SK-N-SH (cell line): Measurements from ENCODE around the gene JADE2. TPM values are rescaled to one million over a fixed set of nuclear protein-coding genes. Genes with fewer than 3 reads are reported as not detected.

Source experiments
- CTCF ChIA-PET: fragments of 300-600, 350-600 bp; formaldehyde crosslinking; extraction: SDS; loops from one replicate; lab custom pipeline; 2021; lab: Yijun Ruan, JAX
- POLR2A ChIA-PET: fragments of 350-600 bp; sonication (Branson Sonifier 250); formaldehyde crosslinking; extraction: SDS; loops from one replicate; lab custom pipeline; 2020; ENCODE audit warnings: antibody characterized with exemption, inconsistent platforms; lab: Yijun Ruan, JAX
- DNase-seq: peaks from one replicate; pipeline ENCODE4 v3.0.0; 2012
- H2AFZ ChIP-seq: fragments of 200-600 bp; sonication (generic); 2 replicates; pipeline ENCODE4 v1.8.1; 2016; ENCODE audit warnings: antibody characterized with exemption, mild to moderate bottlenecking, low read depth
- H3F3A ChIP-seq: fragments of 200-600 bp; sonication (generic); replicated peaks from 2 replicates; pipeline ENCODE3; 2016; ENCODE audit warnings: antibody characterized with exemption, mild to moderate bottlenecking; ENCODE audit not compliant: insufficient read depth
- H3K27ac ChIP-seq, 2 experiments: fragments of 200-500 bp in 1 of 2; fragments of 200-600 bp in 1 of 2; sonication (Bioruptor generic) in 1 of 2; sonication (generic), shearing (Covaris generic) in 1 of 2; 2 replicates each; pipeline versions ENCODE4 v1.5.1 to v1.6.1; 2014 to 2016; ENCODE audit warnings: low read depth in 2 of 2, inconsistent platforms in 1 of 2, low read length in 1 of 2, mild to moderate bottlenecking in 1 of 2, mixed read lengths in 1 of 2
- H3K27me3 ChIP-seq: fragments of 200-600 bp; sonication (generic), shearing (Covaris generic); 2 replicates; pipeline ENCODE4 v1.6.1; 2016; ENCODE audit warnings: mixed run types; ENCODE audit not compliant: insufficient read depth
- H3K36me3 ChIP-seq, 2 experiments: fragments of 200-500 bp in 1 of 2; fragments of 200-600 bp in 1 of 2; sonication (Bioruptor generic) in 1 of 2; sonication (generic) in 1 of 2; replicated peaks in 1 of 2; 2 replicates each; pipeline versions ENCODE3 to v1.5.1; 2014 to 2016; ENCODE audit warnings: low read length in 1 of 2, mild to moderate bottlenecking in 1 of 2; ENCODE audit not compliant: insufficient read depth in 2 of 2, control insufficient read depth in 1 of 2
- H3K4me1 ChIP-seq, 2 experiments: fragments of 200-500 bp in 1 of 2; fragments of 200-600 bp in 1 of 2; sonication (Bioruptor generic) in 1 of 2; sonication (generic), shearing (Covaris generic) in 1 of 2; 2 replicates each; pipeline versions ENCODE4 v1.5.1 to v1.6.1; 2014 to 2016; ENCODE audit warnings: low read depth in 1 of 2, low read length in 1 of 2, mixed run types in 1 of 2; ENCODE audit not compliant: insufficient read depth in 2 of 2, control insufficient read depth in 1 of 2
- H3K4me2 ChIP-seq: fragments of 200-600 bp; sonication (generic), shearing (Covaris generic); 2 replicates; pipeline ENCODE4 v1.6.1; 2017; ENCODE audit warnings: mixed run types
- H3K4me3 ChIP-seq, 2 experiments: fragments of 200-500 bp in 1 of 2; fragments of 200-600 bp in 1 of 2; sonication (Bioruptor generic) in 1 of 2; sonication (generic), shearing (Covaris generic) in 1 of 2; 2 replicates each; pipeline versions ENCODE4 v1.5.1 to v1.8.1; 2014 to 2016; ENCODE audit warnings: low read depth in 2 of 2, inconsistent platforms in 1 of 2, low read length in 1 of 2, mild to moderate bottlenecking in 1 of 2, mixed read lengths in 1 of 2, moderate library complexity in 1 of 2
- H3K79me2 ChIP-seq: fragments of 200-600 bp; sonication (generic); 2 replicates; pipeline ENCODE4 v1.8.1; 2017; ENCODE audit warnings: mild to moderate bottlenecking; ENCODE audit not compliant: insufficient read depth
- H3K9ac ChIP-seq: fragments of 200-600 bp; sonication (generic); 2 replicates; pipeline ENCODE4 v1.6.1; 2017; ENCODE audit warnings: mixed run types
- H3K9me2 ChIP-seq: fragments of 200-600 bp; sonication (generic); 2 replicates; pipeline ENCODE4 v1.6.1; 2017; ENCODE audit warnings: mixed run types
- H3K9me3 ChIP-seq: fragments of 200-600 bp; sonication (generic); 2 replicates; pipeline ENCODE4 v1.6.1; 2017; ENCODE audit warnings: mixed run types, mild to moderate bottlenecking, moderate library complexity
- H4K20me1 ChIP-seq: fragments of 200-600 bp; sonication (generic); 2 replicates; pipeline ENCODE4 v1.6.1; 2017; ENCODE audit warnings: mild to moderate bottlenecking, mixed run types; ENCODE audit not compliant: insufficient read depth
- FOSL2 ChIP-seq: IDR thresholded peaks from 2 replicates; pipeline ENCODE4 v1.4.0; 2012; ENCODE audit warnings: low read depth, mild to moderate bottlenecking, moderate library complexity, borderline replicate concordance
- FOXM1 ChIP-seq: IDR thresholded peaks from 2 replicates; pipeline ENCODE4 v1.4.0; 2012; ENCODE audit warnings: low read depth, mild to moderate bottlenecking
- GABPA ChIP-seq: IDR thresholded peaks from 2 replicates; pipeline ENCODE4 v1.4.0; 2012; ENCODE audit warnings: low read depth, mild to moderate bottlenecking
- MXI1 ChIP-seq: IDR thresholded peaks from 2 replicates; pipeline ENCODE4 v1.6.1; 2012; ENCODE audit warnings: mild to moderate bottlenecking, low read depth, low read length, improper control_type of control experiment
- RAD21 ChIP-seq: IDR thresholded peaks from 2 replicates; pipeline ENCODE4 v1.6.1; 2012; ENCODE audit warnings: mild to moderate bottlenecking, low read length
- RFX5 ChIP-seq: IDR thresholded peaks from 2 replicates; pipeline ENCODE4 v1.6.1; 2012; ENCODE audit warnings: mild to moderate bottlenecking, improper control_type of control experiment, low read length
- SMC3 ChIP-seq: IDR thresholded peaks from 2 replicates; pipeline ENCODE4 v1.6.1; 2012; ENCODE audit warnings: low read depth, low read length, improper control_type of control experiment
- WGBS: methylation state at CpG from one replicate; pipeline ENCODE4 v1.1.6; 2017; ENCODE audit warnings: low lambda C conversion rate; 5-methylcytosine and 5-hydroxymethylcytosine counted together
- polyA plus RNA-seq, 3 experiments: library from polyadenylated mRNA; depleted of rRNA; stranded (reverse); fragments of >200 nt; gene quantifications; 2 replicates each; pipeline ENCODE4 v1.2.3, GENCODE V29; 2012
- TF ChIP-seq, protein P1 (sequence below): IDR thresholded peaks from 2 replicates; pipeline ENCODE4 v1.4.0; 2012; ENCODE audit warnings: low read depth, borderline replicate concordance
- TF ChIP-seq, protein P2 (sequence below): fragments of 200-600 bp; sonication (generic); IDR thresholded peaks from 2 replicates; pipeline ENCODE4 v1.6.1; 2017; ENCODE audit warnings: antibody characterized with exemption, mild to moderate bottlenecking, moderate library complexity

Gene JADE2
- polyA plus RNA-seq, 1 of the 3 experiments (the other 2 are of a cell fraction) = 25.7 TPM

- H3K4me1 ChIP-seq = peaks cover 6 to 19% of the 10 kb centered on the region in 2 experiments; a peak in 2 of 4 replicates
- H3K79me2 ChIP-seq = peaks cover 9% of the 10 kb centered on the region; the same call in 1 of the 2 replicates
- no peak overlapping the region for H2AFZ ChIP-seq
- H3K27ac ChIP-seq = peak overlapping the region in 1 of 2 experiments; percentile 51; a peak in 3 of 4 replicates
- POLR2A ChIA-PET = interaction anchor here (0.6 kb wide), 1 partner anchor 52 kb away, joined by 3 read pairs; no protein-coding TSS in a partner anchor
- H3K9me3 ChIP-seq = no peaks in the 10 kb centered on the region
- H3K9ac ChIP-seq = no peak overlapping the region
- no peaks in the 10 kb centered on the region for H4K20me1 ChIP-seq
- TF ChIP-seq RFX5 (no peak), FOSL2 (peak; percentile 10; the same call in 1 of the 2 replicates), GABPA (no peak)
- TF ChIP-seq, protein P1, sequence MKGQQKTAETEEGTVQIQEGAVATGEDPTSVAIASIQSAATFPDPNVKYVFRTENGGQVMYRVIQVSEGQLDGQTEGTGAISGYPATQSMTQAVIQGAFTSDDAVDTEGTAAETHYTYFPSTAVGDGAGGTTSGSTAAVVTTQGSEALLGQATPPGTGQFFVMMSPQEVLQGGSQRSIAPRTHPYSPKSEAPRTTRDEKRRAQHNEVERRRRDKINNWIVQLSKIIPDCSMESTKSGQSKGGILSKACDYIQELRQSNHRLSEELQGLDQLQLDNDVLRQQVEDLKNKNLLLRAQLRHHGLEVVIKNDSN = peak; percentile 58; the same call in 1 of the 2 replicates
- TF ChIP-seq, protein P2, sequence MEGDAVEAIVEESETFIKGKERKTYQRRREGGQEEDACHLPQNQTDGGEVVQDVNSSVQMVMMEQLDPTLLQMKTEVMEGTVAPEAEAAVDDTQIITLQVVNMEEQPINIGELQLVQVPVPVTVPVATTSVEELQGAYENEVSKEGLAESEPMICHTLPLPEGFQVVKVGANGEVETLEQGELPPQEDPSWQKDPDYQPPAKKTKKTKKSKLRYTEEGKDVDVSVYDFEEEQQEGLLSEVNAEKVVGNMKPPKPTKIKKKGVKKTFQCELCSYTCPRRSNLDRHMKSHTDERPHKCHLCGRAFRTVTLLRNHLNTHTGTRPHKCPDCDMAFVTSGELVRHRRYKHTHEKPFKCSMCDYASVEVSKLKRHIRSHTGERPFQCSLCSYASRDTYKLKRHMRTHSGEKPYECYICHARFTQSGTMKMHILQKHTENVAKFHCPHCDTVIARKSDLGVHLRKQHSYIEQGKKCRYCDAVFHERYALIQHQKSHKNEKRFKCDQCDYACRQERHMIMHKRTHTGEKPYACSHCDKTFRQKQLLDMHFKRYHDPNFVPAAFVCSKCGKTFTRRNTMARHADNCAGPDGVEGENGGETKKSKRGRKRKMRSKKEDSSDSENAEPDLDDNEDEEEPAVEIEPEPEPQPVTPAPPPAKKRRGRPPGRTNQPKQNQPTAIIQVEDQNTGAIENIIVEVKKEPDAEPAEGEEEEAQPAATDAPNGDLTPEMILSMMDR = no peak
- no peak overlapping the region; the same call in 1 of the 2 replicates for H3K4me2 ChIP-seq
- 56% methylated on average over 5 of the region's 10 CpGs for WGBS
- DNase-seq = peak; percentile 48
- no peak overlapping the region for H3K4me3 ChIP-seq
- peaks cover 7% of the 10 kb centered on the region for H3F3A ChIP-seq
- no peaks in the 10 kb centered on the region for H3K9me2 ChIP-seq
- H3K36me3 ChIP-seq = peaks cover 27 to 67% of the 10 kb centered on the region in 2 experiments
- H3K27me3 ChIP-seq = no peaks in the 10 kb centered on the region
- CTCF ChIA-PET = interaction anchor here (1.0 to 4.8 kb wide), 23 partner anchors 9 to 400 kb away, joined by 3 to 53 read pairs (median 7); partner anchors contain the start of genes CDKN2AIPNL, JADE2, SKP1 and UBE2B
These were observed 51.7 kb downstream of the JADE2 start for GRCh38 chr5:134577022-134577795.

GRCh38 chr5:134577796-134578577 lies 52.5 kb downstream of the JADE2 start:
- Histone ChIP-seq H3K27me3 (no peaks in the 10 kb centered on the region), H3K4me1 (peaks cover 6 to 20% of the 10 kb centered on the region in 2 experiments; a peak in 2 of 4 replicates), H3K36me3 (peaks cover 27 to 59% of the 10 kb centered on the region in 2 experiments), H3K9me2 (no peaks in the 10 kb centered on the region), H3F3A (peaks cover 7% of the 10 kb centered on the region), H2AFZ (no peak overlapping the region), H3K4me3 (no peak overlapping the region; a peak in 1 of 4 replicates), H3K9me3 (no peaks in the 10 kb centered on the region), H3K4me2 (no peak overlapping the region; the same call in 1 of the 2 replicates), H3K9ac (no peak overlapping the region), H3K79me2 (peaks cover 4% of the 10 kb centered on the region; the same call in 1 of the 2 replicates), H4K20me1 (no peaks in the 10 kb centered on the region), H3K27ac (peak overlapping the region in 1 of 2 experiments; percentile 51; a peak in 3 of 4 replicates)
- ChIA-PET CTCF (interaction anchor here (0.6 to 4.8 kb wide), 47 partner anchors 8 to 635 kb away, joined by 3 to 53 read pairs (median 4); partner anchors contain the start of genes CDKN2AIPNL, JADE2, PPP2CA and SKP1), POLR2A (interaction anchor here (0.9 to 1.0 kb wide), 2 partner anchors 50 to 166 kb away, joined by 3 read pairs; partner anchors contain the start of gene CDKN2AIPNL)
- peak; percentile 90 for DNase-seq
- WGBS = 38% methylated on average over 14 of the region's 17 CpGs
- TF ChIP-seq FOXM1 (no peak), MXI1 (peak; percentile 24; the same call in 1 of the 2 replicates), RAD21 (peak; percentile 95), SMC3 (peak; percentile 92)
- TF ChIP-seq, protein P2 = peak; percentile 90
